Measurements from ENCODE around the gene CENPL. TPM values are rescaled to one million over a fixed set of nuclear protein-coding genes. Genes with fewer than 3 reads are reported as not detected.

Gene CENPL
- total RNA-seq, 6 donors from 2014 or later: 1.8 to 8.4 (median 4.4) TPM

- Histone ChIP-seq H3K4me1 (peaks cover 35 to 61% (median 47%) of the 10 kb centered on the region in 4 donors), H3K27ac (peak overlapping the region; percentile 94 to 99 (median 98)), H3K4me3 (peak overlapping the region in 3 of 4 donors; percentile 72 to 80 (median 79)), H3K9me3 (no peaks in the 10 kb centered on the region), H3K36me3 (peaks cover 4 to 29% (median 12%) of the 10 kb centered on the region in 4 donors), H3K27me3 (no peaks in the 10 kb centered on the region)
- WGBS, 2 donors: 1 to 4% methylated on average over 5 of the region's 5 CpGs
- TF ChIP-seq POLR2A (IDR thresholded peaks at IDR 0.05): no peak
- TF ChIP-seq CTCF (IDR thresholded peaks at IDR 0.05): no peak
- no peak for TF ChIP-seq POLR2AphosphoS5 (IDR thresholded peaks at IDR 0.05)
- no peak for TF ChIP-seq EP300 (IDR thresholded peaks at IDR 0.05)
- DNase-seq (no peak), ATAC-seq (ENCODE audit: low FRiP score in 2 of 2) (no peak)
Observed at GRCh38 chr1:173869021-173869359, 44.3 kb upstream of the CENPL start.

GRCh38 chr1:173868266-173869020, 43.8 kb upstream of the CENPL start, which contains the start of gene ZBTB37:
ZBTB37 (plus strand) TSS chr1:173868380; CDS start chr1:173870226, 1,846 bp downstream.
- peak; percentile 84 to 91 for ATAC-seq (ENCODE audit: low FRiP score in 2 of 2)

GRCh38 chr1:173867753-173868265, 43.1 kb upstream of the CENPL start, which contains the start of gene GAS5:
GAS5 (minus strand) TSS chr1:173867989.
- Histone ChIP-seq H3K4me3 (peak within 1 kb of the TSS; percentile 72 to 80 (median 80)), H3K36me3 (peaks cover 15 to 40% (median 22%) of the 10 kb centered on the region in 4 donors), H3K27ac (peak within 1 kb of the TSS; percentile 94 to 99 (median 98)), H3K9me3 (no peaks in the 10 kb centered on the region), H3K4me1 (peaks cover 35 to 61% (median 47%) of the 10 kb centered on the region in 4 donors), H3K27me3 (no peaks in the 10 kb centered on the region)
- WGBS, 2 donors: 0 to 2% methylated on average over 19 to 29 of the region's 30 CpGs
- ATAC-seq (ENCODE audit: low FRiP score in 2 of 2) (peak; percentile 97 to 98), DNase-seq (peak; percentile 91 to 99)
- peak; percentile 87 to 99 (median 96) for TF ChIP-seq POLR2A (IDR thresholded peaks at IDR 0.05)
- peak in 1 of 6 experiments; percentile 15 for TF ChIP-seq CTCF (IDR thresholded peaks at IDR 0.05)
- TF ChIP-seq POLR2AphosphoS5 (IDR thresholded peaks at IDR 0.05): peak; percentile 95 to 97
- peak in 1 of 4 donors; percentile 25 for TF ChIP-seq EP300 (IDR thresholded peaks at IDR 0.05)

More at GRCh38 chr1:173868266-173869020, 43.8 kb upstream of the CENPL start, which contains the start of gene ZBTB37:
- WGBS, 2 donors: 0 to 1% methylated on average over 17 to 33 of the region's 53 CpGs
- DNase-seq: peak; percentile 96 to 98
- H3K36me3 ChIP-seq: peaks cover 9 to 34% (median 16%) of the 10 kb centered on the region in 4 donors
- no peaks in the 10 kb centered on the region for H3K27me3 ChIP-seq
- H3K27ac ChIP-seq: peak within 1 kb of the TSS; percentile 94 to 99 (median 98)
- TF ChIP-seq POLR2A (IDR thresholded peaks at IDR 0.05): peak in 2 of 4 donors; percentile 26 to 36
- no peak for TF ChIP-seq CTCF (IDR thresholded peaks at IDR 0.05)
- TF ChIP-seq EP300 (IDR thresholded peaks at IDR 0.05): peak in 3 of 4 donors; percentile 15 to 44 (median 22)
- TF ChIP-seq POLR2AphosphoS5 (IDR thresholded peaks at IDR 0.05): peak; percentile 11 to 63
- H3K4me3 ChIP-seq: peak within 1 kb of the TSS; percentile 72 to 80 (median 80)
- peaks cover 35 to 61% (median 47%) of the 10 kb centered on the region in 4 donors for H3K4me1 ChIP-seq
- H3K9me3 ChIP-seq: no peaks in the 10 kb centered on the region

- Histone ChIP-seq H3K27ac (peak overlapping the region; percentile 94 to 99 (median 98)), H3K27me3 (no peaks in the 10 kb centered on the region), H3K9me3 (no peaks in the 10 kb centered on the region), H3K36me3 (peaks cover 15 to 46% (median 27%) of the 10 kb centered on the region in 4 donors), H3K4me3 (peak overlapping the region; percentile 72 to 80 (median 80)), H3K4me1 (peaks cover 35 to 61% (median 47%) of the 10 kb centered on the region in 4 donors)
- peak in 1 of 2 donors; percentile 86 for DNase-seq
- WGBS, 2 donors: 3 to 7% methylated on average over 30 to 32 of the region's 32 CpGs
- peak; percentile 0 to 12 for ATAC-seq (ENCODE audit: low FRiP score in 2 of 2)
- TF ChIP-seq POLR2A (IDR thresholded peaks at IDR 0.05) (no peak), CTCF (IDR thresholded peaks at IDR 0.05) (no peak), EP300 (IDR thresholded peaks at IDR 0.05) (no peak), POLR2AphosphoS5 (IDR thresholded peaks at IDR 0.05) (no peak)
Observed at GRCh38 chr1:173867141-173867752, 42.6 kb upstream of the CENPL start.

Data from upper lobe of left lung (tissue), 6 donors.